HG02623 (cell line): ENCODE data around the gene STK39.

ENCODE experiments used
- ATAC-seq: cut with Tn5 transposase; IDR thresholded peaks from one replicate; pipeline ENCODE4 v1.9.1; 2021; ENCODE audit warnings: moderate library complexity; ENCODE audit not compliant: unreplicated experiment

STK39 gene

GRCh38 chr2:168185583-168186274 lies 61.7 kb downstream of the STK39 start:
- ATAC-seq, result no peak

- no peak for ATAC-seq
Measured at GRCh38 chr2:168184681-168185513, 62.5 kb downstream of the STK39 start.

- ATAC-seq, result no peak
Measured at GRCh38 chr2:168183308-168183997, 63.9 kb downstream of the STK39 start.

- no peak for ATAC-seq
Measured at GRCh38 chr2:168182550-168183249, 64.7 kb downstream of the STK39 start.

GRCh38 chr2:168181825-168182224 lies 65.6 kb downstream of the STK39 start:
- ATAC-seq, result no peak

- no peak for ATAC-seq
Measured at GRCh38 chr2:168180914-168181313, 66.5 kb downstream of the STK39 start.

- ATAC-seq, result no peak
Measured at GRCh38 chr2:168180483-168180882, 66.9 kb downstream of the STK39 start.

- ATAC-seq, result no peak
Measured at GRCh38 chr2:168179592-168179991, 67.8 kb downstream of the STK39 start.

GRCh38 chr2:168178520-168179324 lies 68.7 kb downstream of the STK39 start:
- ATAC-seq, result no peak

- ATAC-seq, result no peak
Measured at GRCh38 chr2:168176402-168176801, 71.0 kb downstream of the STK39 start.

- ATAC-seq, result no peak
Measured at GRCh38 chr2:168175469-168175868, 71.9 kb downstream of the STK39 start.

- ATAC-seq, result no peak
Measured at GRCh38 chr2:168174756-168175155, 72.6 kb downstream of the STK39 start.

- ATAC-seq, result no peak
Measured at GRCh38 chr2:168172071-168172470, 75.3 kb downstream of the STK39 start.

GRCh38 chr2:168171059-168171762 lies 76.2 kb downstream of the STK39 start:
- ATAC-seq, result no peak

GRCh38 chr2:168169097-168169745 lies 78.2 kb downstream of the STK39 start:
- ATAC-seq, result no peak

GRCh38 chr2:168167511-168168263 lies 79.7 kb downstream of the STK39 start:
- no peak for ATAC-seq

- ATAC-seq, result no peak
Measured at GRCh38 chr2:168166902-168167510, 80.4 kb downstream of the STK39 start.
